ENCODE data around the gene GTF2H2C.
A peak's percentile ranks its signal among the peaks of the same experiment; 100 is the strongest.
"Not testable (repeated sequence)": the region's sequence is repeated elsewhere in the genome, so short reads cannot be mapped to it uniquely, and the experiment has no call there.

GTF2H2C gene

DNA sequence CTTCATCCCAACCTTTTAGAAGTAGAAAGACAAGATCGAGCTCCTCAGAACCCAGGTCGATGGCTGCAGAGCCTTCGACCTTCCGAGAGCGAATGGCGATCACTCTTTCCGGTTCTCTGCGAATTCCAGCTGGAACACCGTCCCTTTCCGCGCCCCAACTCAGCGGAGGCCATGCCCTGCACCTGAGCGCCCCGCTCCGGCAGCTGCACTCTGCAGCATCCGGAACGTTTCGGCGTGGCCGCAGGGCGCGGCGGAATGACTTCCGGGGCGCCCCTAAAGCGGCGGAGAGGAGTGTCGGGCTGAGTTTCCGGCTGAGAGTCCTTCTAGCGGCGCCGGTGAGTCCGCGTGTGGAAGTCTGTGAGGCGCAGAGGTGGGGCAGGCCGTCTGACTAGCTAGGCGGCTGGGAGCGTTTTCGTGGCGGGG is at the start of gene GTF2H2C:
TSS of gene GTF2H2C (plus strand) at position 284 of the 423 bp plus-strand sequence. CDS start 4,942 bp downstream, outside the sequence.
- DNase-seq (ENCODE audit: low read depth, low spot score), result peak; percentile 79

DNA sequence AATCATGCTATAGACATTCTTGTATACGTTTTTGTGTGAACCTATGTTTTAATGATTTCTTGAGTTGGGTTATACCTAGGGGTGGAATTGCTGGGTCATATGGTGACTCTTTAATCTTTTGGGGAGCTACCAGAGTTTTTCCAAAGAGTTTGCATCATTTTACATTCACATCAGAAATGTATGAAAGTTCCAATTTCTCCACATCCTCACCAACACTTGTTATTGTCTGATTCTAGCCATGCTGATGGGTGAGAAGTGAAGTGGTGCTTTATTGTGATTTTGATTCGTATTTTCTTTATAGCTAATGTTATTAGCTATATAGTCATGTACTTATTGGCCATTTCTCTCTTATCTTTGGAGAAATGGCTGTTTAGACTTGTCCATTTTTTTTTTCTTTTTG is 49.3 kb upstream of the GTF2H2C start:
- no peak for DNase-seq (ENCODE audit: low read depth, low spot score)

DNA sequence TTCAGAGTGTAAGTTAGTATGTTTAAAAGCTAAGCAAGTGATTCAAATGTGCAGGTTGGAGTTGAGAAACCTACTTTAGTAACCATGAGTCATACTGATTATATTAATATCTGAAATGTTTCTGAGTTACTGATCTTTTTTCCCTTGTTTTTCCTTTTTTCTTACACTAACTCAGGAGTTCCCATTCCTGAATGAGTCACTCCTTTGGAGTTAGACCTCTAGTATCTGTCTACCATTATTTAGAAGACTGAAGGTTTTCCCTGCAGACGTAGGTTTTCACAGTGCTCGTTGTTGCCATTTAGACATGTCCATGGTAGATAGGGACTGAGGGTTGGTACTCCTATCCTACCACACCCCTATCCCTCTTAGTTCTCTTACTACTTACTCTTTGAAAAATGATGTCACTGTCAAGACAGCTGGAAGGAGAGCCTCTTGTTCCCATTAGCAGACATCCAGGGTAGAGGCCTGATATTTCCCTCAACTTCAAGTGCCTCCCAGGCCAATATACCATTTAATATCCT is 47.2 kb upstream of the GTF2H2C start:
- DNase-seq (ENCODE audit: low read depth, low spot score), result peak; percentile 41

DNA sequence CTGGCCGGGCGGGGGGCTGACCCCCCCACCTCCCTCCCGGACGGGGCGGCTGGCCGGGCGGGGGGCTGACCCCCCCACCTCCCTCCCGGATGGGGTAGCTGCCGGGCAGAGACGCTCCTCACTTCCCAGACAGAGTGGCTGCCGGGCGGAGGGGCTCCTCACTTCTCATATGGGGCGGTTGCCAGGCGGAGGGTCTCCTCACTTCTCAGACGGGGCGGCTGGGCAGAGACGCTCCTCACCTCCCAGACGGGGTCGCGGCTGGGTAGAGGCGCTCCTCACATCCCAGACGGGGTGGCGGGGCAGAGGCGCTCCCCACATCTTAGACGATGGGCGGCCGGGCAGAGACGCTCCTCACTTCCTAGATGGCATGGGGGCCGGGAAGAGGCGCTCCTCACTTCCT is 44.4 kb upstream of the GTF2H2C start:
- not testable (repeated sequence) for DNase-seq (ENCODE audit: low read depth, low spot score)

DNA sequence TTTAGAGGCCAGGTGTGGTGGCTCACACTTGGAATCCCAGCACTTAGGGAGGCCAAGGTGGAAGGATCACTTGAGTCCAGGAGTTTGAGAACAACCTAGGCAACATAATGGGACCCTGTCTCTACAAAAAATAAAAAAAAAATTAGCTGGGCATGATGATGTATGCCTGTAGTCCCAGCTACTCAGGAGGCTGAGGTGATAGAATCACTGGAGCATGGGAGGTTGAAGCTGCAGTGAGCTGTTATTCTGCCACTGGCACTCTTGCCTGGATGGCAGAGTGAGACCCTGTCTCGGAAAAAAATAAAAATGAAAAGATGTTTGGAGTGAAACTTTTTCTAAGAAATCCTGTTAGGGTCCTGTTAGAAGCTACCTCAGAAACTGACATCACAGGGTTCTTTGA is 43.2 kb upstream of the GTF2H2C start:
- DNase-seq (ENCODE audit: low read depth, low spot score), result no peak

DNA sequence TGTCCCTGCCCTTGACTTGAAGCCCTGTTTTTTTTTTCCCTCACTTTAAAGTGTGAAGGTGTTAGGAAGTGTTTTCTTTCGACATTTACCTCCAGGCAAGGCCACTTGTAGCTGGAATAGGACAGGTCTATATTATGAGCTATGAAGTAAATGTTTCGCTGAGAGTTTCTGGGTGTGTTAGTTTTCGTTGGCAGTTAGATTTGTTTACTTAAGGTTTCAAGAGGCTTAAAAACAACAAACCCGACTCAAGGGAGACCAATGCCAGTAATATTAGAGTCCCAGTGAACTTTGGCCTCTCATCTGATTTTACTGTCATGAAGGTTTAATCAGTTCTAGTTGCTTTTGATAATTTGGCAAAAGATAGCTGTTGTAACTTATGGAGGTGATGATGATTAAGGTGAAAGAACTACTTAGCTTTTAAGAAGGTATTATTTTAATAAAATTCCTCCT is 42.2 kb upstream of the GTF2H2C start:
- DNase-seq (ENCODE audit: low read depth, low spot score), result peak; percentile 48

DNA sequence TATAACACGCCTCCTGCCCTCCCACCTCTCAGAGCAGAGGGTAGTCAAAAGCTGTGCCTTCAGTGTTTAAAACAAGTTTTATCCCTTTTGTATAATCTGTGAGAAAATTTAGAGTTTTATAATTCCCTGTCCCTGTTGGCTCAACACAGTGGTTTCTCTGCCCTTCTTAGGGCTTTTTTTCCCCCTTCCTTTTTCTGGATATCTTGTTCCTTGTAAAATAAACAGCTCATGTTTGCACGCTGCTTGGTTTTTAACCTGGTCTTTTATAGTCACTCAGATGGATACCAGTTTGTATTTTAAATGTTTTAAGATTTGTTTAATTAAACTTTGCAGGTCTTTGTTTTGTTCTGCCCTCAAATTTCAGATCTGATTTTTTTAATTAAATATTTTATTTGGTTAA is 40.7 kb upstream of the GTF2H2C start:
- no peak for DNase-seq (ENCODE audit: low read depth, low spot score)

DNA sequence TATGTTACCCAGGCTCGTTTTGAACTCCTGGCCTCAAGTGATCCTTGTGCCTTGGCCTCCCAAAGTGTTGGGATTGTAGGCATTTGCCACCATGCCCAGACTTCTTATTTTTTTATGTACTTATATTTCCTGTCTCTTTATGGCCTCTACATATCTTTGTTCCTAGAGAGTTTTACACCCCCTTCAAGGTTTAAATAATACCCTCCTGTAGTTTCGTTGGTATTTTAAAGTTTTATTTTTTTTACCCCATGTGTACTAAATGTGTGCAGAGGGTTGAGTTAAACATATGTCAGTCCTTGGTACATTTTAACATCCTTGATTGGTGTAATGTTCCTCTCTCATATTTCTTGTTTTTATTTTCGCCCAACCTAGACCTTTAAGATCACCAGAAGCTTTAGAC is 38.0 kb upstream of the GTF2H2C start:
- no peak for DNase-seq (ENCODE audit: low read depth, low spot score)

DNA sequence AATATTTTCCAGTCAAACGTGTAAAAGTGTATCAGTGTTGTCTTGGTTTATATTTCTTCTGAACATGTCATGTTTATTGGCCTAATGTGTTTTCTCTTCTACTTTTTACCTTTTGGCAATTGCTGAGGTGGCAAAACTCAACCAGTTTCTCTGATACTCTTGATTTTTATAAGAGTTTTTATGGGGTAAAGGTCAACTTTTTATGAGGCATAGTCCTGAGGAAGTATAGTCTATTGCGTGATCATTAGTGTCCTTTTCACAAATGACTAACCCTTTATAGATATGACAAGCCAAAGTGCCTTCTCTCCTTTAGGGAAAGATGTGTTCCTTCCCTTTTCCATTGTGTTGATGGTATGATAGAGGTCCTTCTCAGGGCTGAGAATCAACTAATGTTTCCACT is 34.5 kb upstream of the GTF2H2C start:
- DNase-seq (ENCODE audit: low read depth, low spot score), result no peak

DNA sequence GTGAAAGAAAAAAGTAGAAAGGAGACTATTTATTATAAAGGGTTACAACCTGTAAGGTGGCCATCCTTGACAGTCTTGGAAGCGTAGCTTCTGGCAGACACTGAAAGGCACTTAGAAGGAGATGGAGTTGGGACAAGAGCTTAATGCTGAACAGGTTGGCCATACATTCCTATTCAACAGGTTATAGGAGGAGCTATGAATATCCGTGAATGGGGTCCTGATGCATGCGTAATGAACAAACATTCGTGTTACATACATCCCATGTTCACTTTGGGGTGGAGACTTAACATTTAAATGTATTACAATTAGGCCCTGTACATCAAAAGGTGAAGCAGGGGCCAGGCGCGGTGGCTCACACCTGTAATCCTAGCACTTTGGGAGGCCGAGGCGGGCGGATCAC is 33.3 kb upstream of the GTF2H2C start:
- DNase-seq (ENCODE audit: low read depth, low spot score), result no peak

DNA sequence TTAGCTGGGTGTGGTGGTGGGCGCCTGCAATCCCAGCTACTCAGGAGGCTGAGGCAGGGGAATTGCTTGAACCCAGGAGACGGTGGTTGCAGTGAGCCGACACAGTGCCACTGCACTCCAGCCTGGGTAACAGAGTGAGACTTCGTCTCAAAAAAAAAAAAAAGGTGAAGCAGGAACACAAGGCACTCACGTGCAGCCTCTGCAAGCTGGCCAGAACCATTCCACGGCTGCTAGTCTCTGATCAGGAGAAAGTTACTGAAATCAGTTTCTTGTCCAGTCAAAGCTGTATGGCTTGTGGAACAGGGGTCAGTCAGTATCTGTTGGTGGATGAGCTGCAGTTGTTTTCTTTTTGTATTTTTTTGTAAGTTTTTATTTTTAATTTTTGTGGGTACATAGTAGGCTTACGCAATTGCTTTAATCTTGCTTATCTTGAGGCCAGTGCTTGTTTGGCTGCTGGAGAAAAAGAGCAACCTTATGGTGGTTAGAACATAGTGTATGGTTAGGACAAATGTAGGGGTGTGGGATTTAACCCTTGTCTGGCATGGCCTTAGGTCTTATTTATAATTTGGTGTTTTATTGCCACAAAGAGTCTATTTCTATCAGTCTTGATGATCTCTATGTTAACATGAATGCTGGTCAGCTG is 32.7 kb upstream of the GTF2H2C start:
- DNase-seq (ENCODE audit: low read depth, low spot score), result no peak

DNA sequence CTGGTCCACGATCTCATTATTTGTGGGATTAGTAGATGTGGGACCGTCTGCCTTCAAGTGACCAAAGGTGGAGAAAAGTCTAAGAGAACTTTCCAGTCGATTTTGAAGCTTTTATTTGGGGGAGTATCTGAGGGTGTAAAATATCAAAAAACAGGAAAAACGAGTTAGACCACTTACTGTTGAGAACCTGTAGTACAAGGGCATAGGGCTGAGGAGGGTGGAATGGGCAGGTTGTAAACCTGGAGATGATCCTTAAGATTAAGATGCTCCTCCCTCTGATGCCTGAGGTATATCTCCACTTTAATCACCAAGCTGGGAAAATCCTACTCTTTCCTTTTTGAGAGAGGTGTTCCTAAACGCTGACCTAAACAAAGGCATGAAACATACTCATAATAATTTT is 32.0 kb upstream of the GTF2H2C start:
- DNase-seq (ENCODE audit: low read depth, low spot score), result no peak

DNA sequence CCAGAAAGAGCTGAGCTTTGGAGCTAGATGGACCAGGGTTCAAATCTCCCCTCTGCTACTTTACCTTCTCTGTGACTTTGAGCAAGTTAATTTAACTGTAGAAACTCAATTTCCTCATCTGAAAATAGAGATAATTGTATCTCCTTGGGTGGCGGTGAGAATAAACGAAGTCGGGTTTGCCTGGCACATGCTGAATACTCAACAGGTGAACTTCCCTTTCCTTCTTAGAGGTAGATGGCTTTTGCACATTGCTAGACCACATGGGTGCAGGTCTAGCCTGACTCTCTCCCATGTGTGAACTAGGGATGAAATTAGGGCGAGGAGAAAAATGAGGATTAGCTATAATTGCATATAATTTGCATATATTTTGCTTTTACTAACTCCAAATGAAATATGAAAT is 31.4 kb upstream of the GTF2H2C start:
- DNase-seq (ENCODE audit: low read depth, low spot score), result no peak

DNA sequence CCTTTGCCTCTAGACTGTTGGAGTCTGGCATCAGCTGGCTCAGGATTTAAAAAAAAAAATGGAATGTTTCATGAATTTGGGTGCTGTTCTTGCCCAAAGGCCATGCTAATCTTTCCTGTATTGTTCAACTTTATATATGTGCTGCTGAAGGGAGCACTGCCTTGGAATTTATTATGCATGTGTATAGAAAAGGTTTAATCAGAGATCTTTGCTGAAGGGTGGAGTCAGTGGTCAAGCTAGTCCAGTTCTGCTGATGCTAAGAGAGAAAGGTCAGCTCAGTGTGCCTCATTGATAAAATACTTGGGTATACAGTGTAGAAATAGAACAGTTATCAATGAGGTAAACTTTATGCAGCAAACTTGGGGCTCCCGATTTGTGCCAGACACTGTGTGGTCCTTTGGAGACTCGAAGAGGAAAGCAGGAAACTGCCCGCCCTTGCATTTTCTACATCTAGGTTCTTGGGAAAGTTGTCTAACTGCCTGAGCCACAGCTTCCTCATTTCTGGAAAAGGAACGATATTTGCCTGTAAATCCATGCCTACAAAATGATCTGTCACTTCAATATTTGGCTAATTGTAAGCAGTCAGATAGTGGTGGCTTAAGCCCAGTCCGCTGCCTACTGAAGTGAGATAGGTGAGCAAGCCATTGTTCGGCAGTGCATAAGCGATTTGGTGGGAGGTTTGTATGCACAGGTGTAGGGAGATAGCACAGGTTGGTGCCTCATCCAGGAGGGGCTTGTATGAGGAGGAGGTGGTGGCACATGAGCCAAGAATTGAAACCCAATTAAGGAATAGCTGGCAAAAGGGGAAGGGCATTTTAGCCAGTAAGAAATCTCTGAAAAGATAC is 29.2 kb upstream of the GTF2H2C start:
- no peak for DNase-seq (ENCODE audit: low read depth, low spot score)

DNA sequence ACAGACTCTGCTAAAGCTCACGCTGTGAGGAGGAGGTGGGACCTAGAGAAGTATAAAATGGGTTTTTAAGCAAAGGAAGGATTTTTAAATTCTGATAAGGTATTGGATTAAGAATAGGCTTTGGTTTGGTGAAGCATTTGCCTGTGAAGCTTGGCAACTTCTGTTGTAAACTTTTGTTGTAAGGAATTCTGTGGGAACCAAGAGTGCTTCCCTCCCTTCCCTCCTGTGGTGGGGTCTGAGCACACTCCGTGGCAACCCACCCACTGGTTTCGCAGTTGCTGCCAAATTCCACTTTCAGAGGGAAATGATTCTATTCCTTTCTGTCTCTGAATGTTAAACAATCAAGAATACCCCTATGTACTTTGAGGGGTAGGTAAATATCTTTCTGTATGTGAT is 28.6 kb upstream of the GTF2H2C start:
- peak; percentile 37 for DNase-seq (ENCODE audit: low read depth, low spot score)

DNA sequence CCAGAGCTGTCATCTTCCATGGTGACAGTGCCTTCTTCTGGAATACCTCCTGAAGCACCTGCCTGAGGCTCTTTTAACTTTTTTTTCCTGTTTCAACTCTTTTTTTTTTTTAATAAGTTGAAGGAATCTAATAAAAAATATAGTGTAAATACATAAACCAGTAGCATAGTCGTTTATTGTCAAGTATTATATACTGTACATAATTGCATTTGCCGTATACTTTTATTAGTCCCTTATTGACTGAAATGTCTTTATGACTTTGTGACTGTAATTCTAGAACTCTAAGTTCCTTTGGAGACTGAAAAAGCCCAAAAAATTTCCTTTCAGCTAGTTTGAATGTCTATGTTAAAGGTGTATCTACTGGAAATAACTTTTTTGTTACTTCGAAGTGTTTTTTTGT is 22.1 kb upstream of the GTF2H2C start:
- DNase-seq (ENCODE audit: low read depth, low spot score), result not testable (repeated sequence)

DNA sequence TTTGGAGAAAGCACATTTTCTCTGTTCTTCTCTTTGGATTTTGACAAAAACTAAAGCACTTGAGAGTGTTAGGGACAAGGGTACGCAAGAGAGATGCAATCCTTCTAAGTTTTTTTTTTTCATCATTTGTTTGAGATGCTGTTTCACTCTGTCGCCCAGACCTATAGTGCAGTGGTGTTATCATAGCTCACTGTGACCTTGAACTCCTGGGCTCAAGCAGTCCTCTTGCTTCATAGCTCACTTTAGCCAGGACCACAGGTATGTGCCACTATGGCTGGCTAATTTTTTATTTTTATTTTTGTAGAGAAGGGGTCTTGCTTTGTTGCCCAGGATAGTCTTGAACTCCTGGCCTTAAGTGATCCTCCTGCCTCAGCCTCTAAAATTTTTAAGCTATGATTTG is 21.3 kb upstream of the GTF2H2C start:
- DNase-seq (ENCODE audit: low read depth, low spot score), result not testable (repeated sequence)

DNA sequence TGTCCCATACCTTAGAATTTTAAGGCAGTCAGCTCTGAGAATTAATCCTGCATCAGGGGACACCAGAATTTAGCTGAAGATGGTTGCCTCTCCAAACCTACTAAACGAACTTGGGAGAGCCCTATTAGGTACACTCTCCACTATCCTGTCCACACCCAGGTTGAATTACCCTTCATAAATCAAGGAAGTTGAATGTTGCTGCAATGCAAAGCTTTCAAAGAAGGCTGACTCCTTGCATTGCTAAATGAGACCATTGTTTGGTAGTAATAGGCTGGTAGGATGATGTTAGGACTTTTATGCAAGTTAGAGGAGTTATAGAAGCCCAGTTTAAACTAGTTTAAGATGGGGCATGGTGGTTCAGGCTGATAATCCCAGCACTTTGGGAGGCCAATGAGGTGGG is 18.6 kb upstream of the GTF2H2C start:
- not testable (repeated sequence) for DNase-seq (ENCODE audit: low read depth, low spot score)

DNA sequence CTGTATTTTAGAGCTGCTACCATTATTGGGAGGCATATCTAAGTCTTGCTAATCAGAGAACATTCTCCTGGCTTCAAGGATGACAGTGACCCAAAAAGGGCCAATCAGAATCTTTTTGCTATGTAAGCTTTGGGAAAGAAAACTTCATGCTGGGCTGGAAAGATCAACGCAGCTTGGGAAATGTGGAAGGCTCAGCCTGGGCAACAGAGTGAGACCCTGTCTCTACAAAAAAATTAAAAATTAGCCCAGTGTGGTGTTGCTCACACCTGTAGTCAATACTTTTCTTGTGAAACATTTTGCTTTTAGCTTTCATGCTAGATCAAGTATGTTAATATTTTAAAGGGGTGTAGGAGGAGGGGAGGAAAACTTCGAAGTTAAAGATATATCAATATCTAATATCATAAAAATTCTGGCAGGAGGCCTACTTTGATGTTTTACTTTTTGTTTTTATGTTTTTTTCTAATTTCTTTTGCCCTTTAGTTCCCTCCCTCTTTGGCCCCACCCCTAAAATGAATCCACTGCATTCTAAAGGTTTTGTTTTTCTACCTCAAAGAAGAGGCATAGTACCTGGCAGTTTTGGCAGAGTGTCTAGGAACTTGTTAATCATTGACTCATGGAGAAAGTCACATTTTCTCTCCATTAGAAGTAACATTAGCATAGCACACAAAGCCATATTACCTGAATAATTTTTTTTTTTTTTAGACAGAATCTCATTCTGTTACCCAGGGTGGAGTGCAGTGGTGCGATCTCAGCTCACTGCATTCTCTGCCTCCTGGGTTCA is 17.0 kb upstream of the GTF2H2C start:
- DNase-seq (ENCODE audit: low read depth, low spot score), result not testable (repeated sequence)

DNA sequence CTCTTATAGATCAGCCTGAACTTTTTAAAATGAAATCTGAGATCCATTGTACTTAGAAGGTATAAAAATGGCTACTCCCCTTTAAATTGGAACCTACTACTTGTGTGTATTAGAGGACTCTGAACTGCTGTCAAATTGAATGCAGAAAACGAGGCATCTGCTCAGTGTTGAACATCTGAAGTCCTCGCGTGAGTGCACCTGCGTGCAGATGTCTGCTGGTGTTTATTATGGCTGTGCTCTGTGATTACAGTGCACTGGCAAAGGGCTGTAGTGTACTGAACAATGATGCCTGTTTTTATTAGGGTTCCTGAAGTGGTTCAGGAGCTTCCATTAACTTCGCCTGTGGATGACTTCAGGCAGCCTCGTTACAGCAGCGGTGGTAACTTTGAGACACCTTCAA is 15.4 kb upstream of the GTF2H2C start:
- not testable (repeated sequence) for DNase-seq (ENCODE audit: low read depth, low spot score)

DNA sequence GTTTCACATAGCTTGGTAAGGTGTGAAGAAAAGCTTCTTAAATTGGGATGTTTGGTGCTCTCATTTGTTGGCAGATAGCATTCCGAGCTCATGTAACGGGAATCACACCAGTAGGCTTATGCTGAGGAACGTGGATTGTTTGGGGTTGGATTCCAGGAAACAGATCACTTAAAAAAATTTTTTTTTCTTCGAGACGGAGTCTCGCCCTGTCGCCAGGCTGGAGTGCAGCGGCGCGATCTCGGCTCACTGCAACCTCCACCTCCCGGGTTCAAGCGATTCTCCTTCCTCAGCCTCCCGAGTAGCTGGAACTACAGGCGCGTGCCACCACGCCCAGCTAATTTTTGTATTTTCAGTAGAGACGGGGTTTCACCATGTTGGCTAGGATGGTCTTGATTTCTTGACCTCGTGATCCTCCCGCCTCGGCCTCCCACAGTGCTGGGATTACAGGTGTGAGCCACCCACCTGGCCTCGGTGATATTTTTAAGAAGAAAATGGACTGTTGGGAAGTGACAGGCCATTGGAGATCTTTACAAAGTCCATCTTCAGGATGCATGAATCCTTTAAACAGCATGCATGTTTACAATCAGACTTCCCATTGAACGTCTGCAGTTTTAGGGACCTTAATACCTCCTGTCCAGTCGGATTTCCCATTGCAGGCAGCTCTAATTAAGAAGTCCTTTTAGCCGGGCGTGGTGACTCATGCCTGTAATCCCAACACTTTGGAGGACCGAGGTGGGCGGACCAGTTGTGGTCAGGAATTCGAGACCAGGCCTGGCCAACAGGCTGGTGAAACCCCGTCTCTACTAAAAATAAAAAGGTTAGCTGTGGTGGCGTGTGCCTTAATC is 818 bp downstream of the GTF2H2C start:
- peak; percentile 6 for DNase-seq (ENCODE audit: low read depth, low spot score)

Measured in astrocyte of the hippocampus (primary cell).